ENCODE data around the gene AUNIP. TPM values are rescaled to one million over a fixed set of nuclear protein-coding genes. Genes with fewer than 3 reads are reported as not detected.
A peak's percentile ranks its signal among the peaks of the same experiment; 100 is the strongest.

Gene AUNIP
- total and polyA plus RNA-seq, 2 donors (not counting 3 experiments of a cell fraction or from before 2014, with no cell fraction given) = 1.8 to 4.5 TPM

- BruUV-seq (replicated peaks) = no TSS peak
- Histone ChIP-seq H3K4me1 (ENCODE audit: control insufficient read depth, extremely low read depth, insufficient read depth, low read length) (peaks cover 37% of the 10 kb centered on the region), H3K79me2 (ENCODE audit: control insufficient read depth, insufficient read depth, low read length) (peaks cover 15% of the 10 kb centered on the region), H3K9me3 (replicated peaks; ENCODE audit: control insufficient read depth, insufficient read depth, low read length) (no peaks in the 10 kb centered on the region), H3K9ac (replicated peaks; ENCODE audit: extremely low read depth, insufficient read depth, low read length) (no peak overlapping the region), H3K4me3 (replicated peaks in 1 of 3; ENCODE audit: insufficient read depth in 1 of 3, low read depth in 1 of 3, low read length in 3 of 3) (no peak overlapping the region), H4K20me1 (replicated peaks; ENCODE audit: control insufficient read depth, extremely low read depth, insufficient read depth, low read length) (no peaks in the 10 kb centered on the region), H3K36me3 (ENCODE audit: control insufficient read depth in 2 of 2, extremely low read depth in 1 of 2, insufficient read depth in 2 of 2, low read length in 2 of 2) (peaks cover 9 to 31% of the 10 kb centered on the region in 2 experiments), H3K4me2 (ENCODE audit: insufficient read depth, low read length) (peak overlapping the region; percentile 9), H2AFZ (ENCODE audit: low read depth, low read length) (no peak overlapping the region), H3K27me3 (ENCODE audit: control insufficient read depth in 2 of 2, insufficient read depth in 2 of 2, low read length in 2 of 2) (no peaks in the 10 kb centered on the region), H3K9me1 (replicated peaks; ENCODE audit: control insufficient read depth, extremely low read depth, insufficient read depth, low read length) (no peaks in the 10 kb centered on the region), H3K27ac (ENCODE audit: insufficient read depth, low read depth, low read length) (peak overlapping the region; percentile 26)
- TF ChIP-seq FOS (IDR thresholded peaks at IDR 0.05; ENCODE audit: borderline replicate concordance, insufficient read depth, low read length) (no peak), MAX (IDR thresholded peaks at IDR 0.05; ENCODE audit: insufficient read depth, insufficient read length) (peak; percentile 14), CTCF (IDR thresholded peaks at IDR 0.05; ENCODE audit: extremely low read depth in 1 of 2, insufficient read depth in 1 of 2, low read depth in 1 of 2, low read length in 2 of 2) (no peak), MYC (IDR thresholded peaks at IDR 0.05; ENCODE audit: low read depth, low read length) (no peak), EZH2 (IDR thresholded peaks at IDR 0.05; ENCODE audit: borderline replicate concordance, low read depth, low read length, severe bottlenecking) (no peak), POLR2AphosphoS5 (IDR thresholded peaks at IDR 0.05; ENCODE audit: insufficient read depth, low read depth, low read length) (no peak), POLR2A (IDR thresholded peaks at IDR 0.05; ENCODE audit: low read depth, low read length) (no peak), JUN (IDR thresholded peaks at IDR 0.05; ENCODE audit: borderline replicate concordance, insufficient read depth, insufficient read length, low read depth) (no peak)
- FAIRE-seq = peak; percentile 91
- dilution Hi-C loops (cut with MboI; ENCODE audit: extremely low pct_ligation_motif_present, low sequenced_read_pairs) (no loop called here), intact Hi-C loops (cut with micrococcal nuclease) (loop anchor here (10.0 kb wide), 2 partner anchors 371 to 571 kb away; partner anchors contain the start of genes MACO1 and SYF2)
- ChIA-PET POLR2A (no interaction called here), CTCF (interaction anchor here (1.4 kb wide), 1 partner anchor 197 kb away, joined by 4 read pairs; no protein-coding TSS in a partner anchor)
- peak; percentile 71 for DNase-seq (ENCODE audit: low read depth, low spot score)
These were observed 53.4 kb downstream of the AUNIP start for GRCh38 chr1:25805863-25806225.
